Activated T-cell treated with anti-CD3 and anti-CD28 coated beads for 24 hours (primary cell): ENCODE results near the gene LMNA.
"Not testable (repeated sequence)": the region's sequence is repeated elsewhere in the genome, so short reads cannot be mapped to it uniquely, and the experiment has no call there.

Experiments
- DNase-seq: peaks from one replicate; pipeline ENCODE4 v3.0.0-alpha.2; 2020; ENCODE audit warnings: low read depth

The LMNA gene

DNA sequence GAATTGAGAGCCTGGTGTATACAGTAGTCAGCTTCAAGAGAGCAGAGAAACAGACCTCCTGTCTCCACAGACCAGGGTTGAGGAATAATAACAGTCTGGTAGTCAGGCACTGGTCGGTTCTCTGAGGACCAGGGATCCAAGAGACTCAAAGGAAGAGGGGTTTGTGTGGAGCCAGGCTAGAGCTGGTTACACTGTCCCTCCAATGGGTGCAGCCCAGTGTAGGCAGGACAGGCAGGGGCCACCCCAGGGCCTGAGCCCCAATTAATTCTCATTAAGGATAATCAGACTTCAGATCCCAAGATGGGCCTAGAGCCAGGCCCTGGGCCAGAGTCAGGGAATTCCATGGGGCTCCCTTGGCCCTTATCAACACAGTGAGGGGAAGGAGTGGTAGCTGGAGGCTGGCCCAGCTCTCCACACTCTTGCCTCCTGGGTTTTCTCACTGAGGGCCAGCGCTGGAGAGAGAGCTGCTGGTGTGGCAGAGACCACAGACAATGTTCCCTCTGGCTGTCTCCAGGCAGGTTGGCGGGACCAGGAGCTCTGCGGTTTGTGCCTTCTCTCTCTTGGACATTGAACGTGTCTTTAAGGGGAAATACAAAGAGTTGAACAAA is 48.0 kb downstream of the LMNA start:
- DNase-seq = no peak

DNA sequence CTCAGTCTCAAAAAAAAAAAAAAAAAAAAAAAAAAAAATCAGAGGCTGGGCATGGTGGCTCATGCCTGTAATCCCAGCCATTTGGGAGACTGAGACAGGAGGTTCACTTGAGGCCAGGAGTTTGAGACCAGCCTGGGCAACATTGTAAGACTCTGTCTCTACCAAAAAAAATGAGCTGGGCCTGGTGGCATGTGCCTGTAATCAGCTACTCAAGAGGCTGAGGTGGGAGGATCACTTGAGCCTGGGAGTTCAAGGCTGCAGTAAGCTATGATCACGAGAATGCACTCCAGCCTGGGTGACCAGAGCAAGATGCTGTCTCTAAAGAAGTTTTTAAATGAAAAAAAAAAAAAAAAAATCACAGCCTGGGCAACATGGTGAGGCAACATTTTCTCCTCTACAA is 49.2 kb downstream of the LMNA start:
- no peak for DNase-seq

GRCh38 chr1:156164125-156164831 is 49.8 kb downstream of the LMNA start:
- DNase-seq = no peak

- no peak for DNase-seq
Measured at GRCh38 chr1:156165083-156165482, 50.6 kb downstream of the LMNA start.

GRCh38 chr1:156167536-156167935 is 53.0 kb downstream of the LMNA start:
- no peak for DNase-seq

DNA sequence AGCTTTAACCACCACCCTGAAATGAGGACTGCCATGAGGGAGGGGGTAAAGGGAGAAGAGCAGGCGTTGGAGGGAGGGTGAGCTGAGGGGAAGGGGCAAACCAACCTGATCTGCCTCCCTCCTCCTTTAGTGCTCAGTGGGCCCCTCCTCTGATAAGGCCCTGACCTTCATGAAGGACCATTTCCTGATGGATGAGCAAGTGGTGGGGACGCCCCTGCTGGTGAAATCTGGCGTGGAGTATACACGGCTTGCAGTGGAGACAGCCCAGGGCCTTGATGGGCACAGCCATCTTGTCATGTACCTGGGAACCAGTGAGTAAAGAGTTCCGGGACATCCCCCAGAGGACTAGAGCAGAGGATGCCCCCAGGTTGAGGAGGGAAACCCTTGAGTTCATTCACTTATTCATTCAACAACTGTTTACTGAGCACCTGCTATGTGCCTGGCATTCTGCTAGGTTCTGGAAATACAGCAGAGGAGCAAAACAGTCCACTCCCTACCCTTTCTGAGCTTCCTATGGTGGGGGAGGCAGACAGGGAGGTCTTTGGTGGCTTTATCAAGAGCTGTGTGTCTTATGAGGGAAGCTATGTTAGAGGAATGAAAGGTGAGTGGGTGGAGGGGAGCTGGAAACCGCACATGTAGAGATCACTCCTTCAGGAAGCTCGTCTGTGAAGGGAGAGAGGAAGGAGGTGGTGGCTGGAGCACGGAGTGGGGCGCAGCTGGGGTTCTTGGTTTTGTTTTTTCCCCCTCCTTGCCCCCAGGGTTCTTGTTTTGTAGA is 58.4 kb downstream of the LMNA start:
- no peak for DNase-seq

GRCh38 chr1:156176610-156177210 is 62.2 kb downstream of the LMNA start:
- DNase-seq = no peak

DNA sequence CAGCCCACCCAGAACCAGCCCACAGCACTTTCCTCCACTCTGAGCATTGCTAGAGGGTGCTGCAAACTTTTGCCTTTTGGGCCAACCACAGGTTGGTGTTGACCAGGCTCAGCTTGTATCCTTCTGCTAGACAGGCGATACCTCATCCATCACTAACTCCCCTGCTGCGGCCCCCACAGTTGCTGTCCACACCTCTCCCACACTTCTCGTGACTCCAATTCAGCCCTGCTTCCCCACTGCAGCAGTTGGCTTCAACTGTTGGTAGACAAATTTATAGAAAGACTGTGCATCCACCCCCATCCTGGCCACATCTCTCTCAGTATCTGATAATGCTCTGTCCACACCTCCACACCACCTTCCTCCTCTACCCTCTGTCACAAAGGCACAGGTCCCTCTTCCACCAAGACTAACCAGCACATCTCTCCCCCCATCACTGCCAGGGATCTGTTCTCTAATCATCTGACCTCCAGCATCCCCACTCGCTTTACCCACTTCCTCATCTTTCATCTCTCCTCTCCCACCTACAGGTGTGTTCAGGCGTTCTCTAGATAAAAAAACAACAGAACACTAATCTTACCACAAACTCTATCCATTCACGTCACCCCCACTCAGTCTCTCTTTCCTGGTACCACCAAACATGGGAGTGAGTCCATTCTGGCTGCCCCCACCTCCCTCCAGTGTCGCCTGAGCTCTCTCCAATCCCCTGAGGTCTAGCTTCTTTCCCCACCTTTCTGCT is 63.6 kb downstream of the LMNA start:
- no peak for DNase-seq

- no peak for DNase-seq
Measured at GRCh38 chr1:156180471-156180870, 66.0 kb downstream of the LMNA start.

DNA sequence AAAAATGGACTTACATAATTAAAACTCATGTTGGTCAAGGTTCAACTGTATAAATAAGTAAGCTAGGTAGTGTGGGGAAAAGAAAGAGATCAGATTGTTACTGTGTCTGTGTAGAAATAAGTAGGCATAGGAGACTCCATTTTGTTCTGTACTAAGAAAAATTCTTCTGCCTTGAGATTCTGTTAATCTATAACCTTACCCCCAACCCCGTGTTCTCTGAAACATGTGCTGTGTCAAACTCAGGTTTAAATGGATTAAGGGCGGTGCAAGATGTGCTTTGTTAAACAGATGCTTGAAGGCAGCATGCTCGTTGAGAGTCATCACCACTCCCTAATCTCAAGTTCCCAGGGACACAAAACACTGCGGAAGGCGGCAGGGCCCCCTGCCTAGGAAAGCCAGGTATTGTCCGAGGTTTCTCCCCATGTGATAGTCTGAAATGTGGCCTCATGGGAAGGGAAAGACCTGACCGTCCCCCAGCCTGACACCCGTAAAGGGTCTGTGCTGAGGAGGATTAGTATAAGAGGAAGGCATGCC is 66.9 kb downstream of the LMNA start:
- not testable (repeated sequence) for DNase-seq

DNA sequence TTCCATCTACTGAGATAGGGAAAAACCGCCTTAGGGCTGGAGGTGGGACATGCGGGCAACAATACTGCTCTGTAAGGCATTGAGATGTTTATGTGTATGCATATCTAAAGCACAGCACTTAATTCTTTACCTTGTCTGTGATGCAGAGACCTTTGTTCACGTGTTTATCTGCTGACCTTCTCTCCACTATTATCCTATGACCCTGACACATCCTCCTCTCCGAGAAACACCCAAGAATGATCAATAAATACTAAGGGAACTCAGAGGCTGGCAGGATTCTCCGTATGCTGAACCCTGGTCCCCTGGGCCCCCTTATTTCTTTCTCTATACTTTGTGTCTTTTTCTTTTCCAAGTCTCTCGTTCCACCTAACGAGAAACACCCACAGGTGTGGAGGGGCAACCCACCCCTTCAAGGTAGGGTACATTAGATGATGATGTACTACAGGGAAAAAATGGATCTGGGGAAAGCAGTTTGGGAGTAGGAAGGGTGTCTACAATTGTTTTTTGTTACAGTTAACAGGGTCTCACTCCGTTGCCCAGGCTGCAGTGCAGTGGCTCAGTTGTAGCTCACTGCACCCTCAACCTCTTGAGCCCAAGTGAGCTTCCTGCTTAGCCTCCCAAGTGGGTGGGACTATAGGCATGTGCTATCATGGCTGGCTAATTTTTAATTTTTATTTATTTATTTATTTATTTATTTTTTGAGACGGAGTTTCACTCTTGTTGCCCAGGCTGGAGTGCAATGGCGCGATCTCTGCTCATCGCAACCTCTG is 67.7 kb downstream of the LMNA start:
- not testable (repeated sequence) for DNase-seq

DNA sequence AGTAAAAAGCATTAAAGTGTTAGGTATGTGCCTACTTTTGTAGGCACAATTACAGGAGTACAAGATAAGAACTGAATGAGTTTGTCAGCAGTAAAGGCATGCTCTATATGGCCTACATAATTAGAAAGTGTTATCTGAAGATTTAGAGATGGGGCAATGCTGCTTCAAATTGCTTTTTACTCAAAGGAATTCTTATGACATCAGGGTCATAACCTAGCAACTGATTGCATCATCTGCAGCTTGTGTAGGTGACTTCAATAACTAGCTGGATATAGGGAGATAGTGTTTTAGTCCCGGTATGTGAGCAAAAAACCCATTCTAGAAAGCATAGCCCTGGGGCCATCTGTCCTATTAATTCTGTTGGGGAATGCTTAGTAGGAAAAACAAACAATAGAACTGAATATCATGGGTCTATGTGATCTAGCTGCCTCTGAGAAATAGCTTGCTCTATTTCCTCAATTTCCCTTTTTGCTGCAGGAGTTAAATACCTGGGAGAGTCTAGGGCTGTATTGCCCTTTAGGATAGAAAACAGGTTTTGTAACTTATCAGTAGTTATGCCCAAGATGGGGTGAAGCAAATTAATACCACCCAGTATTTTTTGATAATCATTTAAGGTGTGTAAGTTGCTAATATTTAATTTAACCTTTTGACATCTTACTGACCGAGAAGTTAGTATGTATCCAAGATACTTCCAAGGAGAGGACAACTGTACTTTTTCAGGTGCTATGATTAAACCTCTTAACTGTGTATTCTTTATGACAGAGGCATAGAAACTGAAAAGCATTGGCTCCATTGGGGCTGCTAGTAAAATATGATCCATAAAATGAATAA is 72.1 kb downstream of the LMNA start:
- DNase-seq = not testable (repeated sequence)
